Astrocyte (in vitro differentiated cells and primary cell): ENCODE data around the gene IRF9.

ENCODE experiments used
- EZH2 ChIP-seq: IDR thresholded peaks from 2 replicates; pipeline ENCODE4 v1.6.1; 2012; ENCODE audit warnings: mild to moderate bottlenecking, low read length, inconsistent platforms; ENCODE audit not compliant: insufficient read depth
- TF ChIP-seq, protein P1 (sequence below): IDR thresholded peaks from 2 replicates; pipeline ENCODE4 v1.5.1; 2011; ENCODE audit warnings: low read depth, mild to moderate bottlenecking, inconsistent platforms, low read length, moderate library complexity; ENCODE audit not compliant: insufficient read depth

DNA sequence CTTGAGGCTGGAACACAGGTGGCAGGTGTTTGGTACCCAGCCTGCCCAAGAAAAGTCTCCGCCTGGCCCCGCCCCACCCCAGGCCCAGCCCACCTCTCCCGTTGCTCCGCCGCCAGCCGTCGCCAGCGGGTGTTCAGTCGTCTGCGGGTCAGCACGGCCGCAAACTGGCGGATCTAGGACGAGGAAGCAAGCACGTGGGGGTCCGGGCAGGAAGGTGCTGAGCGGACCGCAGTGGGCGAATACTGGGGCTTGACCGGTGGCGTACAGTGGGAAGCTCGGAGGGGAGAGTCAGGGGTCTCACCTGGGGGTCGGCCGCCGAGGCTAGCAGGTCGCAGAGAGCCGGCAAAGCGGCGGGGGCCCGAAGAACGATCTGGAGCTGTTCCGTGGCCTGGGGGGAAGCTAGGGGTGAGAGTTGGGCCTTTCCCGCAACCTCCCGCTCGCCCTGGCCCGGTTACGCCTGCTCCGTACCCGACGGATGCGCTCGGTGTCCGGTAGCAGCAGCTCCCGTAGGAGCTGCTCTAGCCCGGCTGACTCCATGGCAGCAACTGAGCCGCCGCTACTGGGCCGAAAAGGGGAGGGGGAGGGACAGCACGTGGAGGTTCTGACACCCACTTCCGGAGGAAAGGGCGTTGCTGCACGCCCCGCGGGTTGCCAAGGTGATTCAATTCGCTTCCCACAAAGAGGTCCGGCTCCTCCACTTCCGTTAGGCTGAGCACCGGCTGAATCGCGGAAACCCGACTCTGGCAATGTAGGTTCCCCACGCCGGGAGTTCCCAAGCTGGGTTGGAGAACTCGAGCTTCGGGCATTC, 27.4 kb downstream of the IRF9 start, which contains the start of gene IPO4:
- no peak for TF ChIP-seq EZH2
- TF ChIP-seq, protein P1, sequence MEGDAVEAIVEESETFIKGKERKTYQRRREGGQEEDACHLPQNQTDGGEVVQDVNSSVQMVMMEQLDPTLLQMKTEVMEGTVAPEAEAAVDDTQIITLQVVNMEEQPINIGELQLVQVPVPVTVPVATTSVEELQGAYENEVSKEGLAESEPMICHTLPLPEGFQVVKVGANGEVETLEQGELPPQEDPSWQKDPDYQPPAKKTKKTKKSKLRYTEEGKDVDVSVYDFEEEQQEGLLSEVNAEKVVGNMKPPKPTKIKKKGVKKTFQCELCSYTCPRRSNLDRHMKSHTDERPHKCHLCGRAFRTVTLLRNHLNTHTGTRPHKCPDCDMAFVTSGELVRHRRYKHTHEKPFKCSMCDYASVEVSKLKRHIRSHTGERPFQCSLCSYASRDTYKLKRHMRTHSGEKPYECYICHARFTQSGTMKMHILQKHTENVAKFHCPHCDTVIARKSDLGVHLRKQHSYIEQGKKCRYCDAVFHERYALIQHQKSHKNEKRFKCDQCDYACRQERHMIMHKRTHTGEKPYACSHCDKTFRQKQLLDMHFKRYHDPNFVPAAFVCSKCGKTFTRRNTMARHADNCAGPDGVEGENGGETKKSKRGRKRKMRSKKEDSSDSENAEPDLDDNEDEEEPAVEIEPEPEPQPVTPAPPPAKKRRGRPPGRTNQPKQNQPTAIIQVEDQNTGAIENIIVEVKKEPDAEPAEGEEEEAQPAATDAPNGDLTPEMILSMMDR = no peak
